Activated T-cell treated with anti-CD3 and anti-CD28 coated beads for 4 hours (primary cell): ENCODE results near the gene CUL1.
"Not testable (repeated sequence)": the region's sequence is repeated elsewhere in the genome, so short reads cannot be mapped to it uniquely, and the experiment has no call there.

Experiments used
- DNase-seq: peaks from one replicate; pipeline ENCODE4 v3.0.0-alpha.2; 2020

The CUL1 gene

DNA sequence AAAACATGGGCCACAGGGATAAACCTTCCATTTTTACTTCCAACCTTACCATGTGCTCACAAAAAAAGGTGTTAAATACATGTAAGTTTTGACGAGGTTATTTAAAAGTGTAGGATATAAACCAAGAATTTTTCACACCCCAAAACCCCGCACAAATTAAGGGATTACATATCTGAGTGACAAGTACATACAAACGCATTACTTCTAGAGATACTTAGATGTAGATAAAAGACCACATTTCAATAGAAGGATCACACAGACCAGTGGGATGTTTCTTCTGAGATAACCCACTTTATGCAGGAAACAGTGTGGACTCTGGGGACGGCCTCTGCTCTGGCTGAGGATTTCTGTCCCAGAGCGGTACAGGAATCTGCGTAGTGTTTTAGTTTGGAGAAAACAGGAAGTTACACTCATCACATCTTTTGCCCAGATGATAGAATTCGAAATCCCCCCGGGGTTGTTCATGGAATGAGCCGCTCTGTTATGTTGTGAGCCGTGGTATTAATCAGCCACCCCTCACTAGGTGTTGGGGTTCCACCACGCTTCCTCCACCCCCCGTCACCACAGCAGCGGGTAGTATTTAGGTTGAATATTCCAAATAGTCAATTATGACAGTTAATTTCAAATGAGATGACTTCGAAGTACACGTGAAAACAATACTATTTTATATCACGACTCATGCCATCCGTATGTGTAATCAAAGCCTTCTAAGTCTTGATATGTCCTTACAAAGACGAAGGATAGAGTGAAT is 1.3 kb upstream of the CUL1 start:
- DNase-seq: peak; percentile 17

DNA sequence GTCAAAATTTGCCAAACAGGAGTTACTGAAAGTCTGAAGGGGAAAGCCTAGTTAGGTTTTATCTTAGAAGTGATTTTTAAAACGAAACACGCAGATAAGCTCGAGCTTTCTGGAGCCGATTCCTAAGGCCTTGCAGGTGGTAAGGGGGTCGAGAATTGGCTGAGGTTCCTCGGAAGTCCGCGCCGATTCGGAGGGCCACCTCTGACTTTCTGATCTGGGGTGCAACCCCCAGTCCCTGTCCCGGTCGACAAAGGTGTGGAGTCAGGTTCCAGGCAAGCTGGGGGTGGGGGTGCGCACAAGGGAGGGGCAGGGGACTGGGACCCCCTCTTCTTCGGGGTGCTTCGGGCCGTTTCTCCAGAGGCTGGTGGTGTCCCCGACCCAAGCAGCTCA is 701 bp upstream of the CUL1 start:
- DNase-seq: peak; percentile 8

DNA sequence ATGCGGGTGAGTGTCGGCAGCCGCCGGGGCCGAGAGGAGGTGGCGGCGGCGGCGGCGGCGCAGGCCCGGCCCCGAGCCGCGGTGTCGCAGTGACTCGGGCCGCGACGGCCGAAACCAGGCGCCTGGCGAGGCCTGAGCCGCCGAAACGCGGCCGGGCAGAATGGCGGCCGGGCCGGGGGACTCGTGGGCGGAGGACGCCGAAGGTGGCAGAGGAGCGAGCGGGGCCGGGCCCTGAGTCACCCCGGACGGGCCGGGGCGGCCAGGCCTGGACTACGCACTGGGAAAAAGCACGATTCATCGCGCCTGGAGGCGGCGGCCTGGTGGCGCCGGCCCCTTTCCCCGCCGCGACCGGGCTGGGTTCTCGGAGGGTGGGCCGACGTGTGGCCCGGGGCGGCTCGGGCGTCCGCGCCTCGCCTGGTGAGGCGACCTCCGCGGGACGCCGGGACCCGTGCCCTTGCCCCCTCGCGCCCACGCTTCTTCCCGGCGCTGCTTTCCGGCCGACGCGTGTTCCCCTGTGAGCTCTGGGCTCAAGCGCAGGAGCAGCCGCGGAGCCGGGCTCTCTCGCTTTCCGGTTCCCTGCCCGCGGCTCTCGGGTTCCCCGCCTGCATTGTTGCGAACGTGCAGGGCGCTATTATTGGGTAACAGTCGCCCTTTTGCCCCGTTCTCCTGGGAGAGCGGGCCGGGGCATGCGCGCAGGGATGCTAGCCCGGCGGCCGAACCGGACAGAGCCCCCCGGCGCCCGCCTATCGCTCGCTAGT is 500 bp downstream of the CUL1 start:
- peak; percentile 31 for DNase-seq

DNA sequence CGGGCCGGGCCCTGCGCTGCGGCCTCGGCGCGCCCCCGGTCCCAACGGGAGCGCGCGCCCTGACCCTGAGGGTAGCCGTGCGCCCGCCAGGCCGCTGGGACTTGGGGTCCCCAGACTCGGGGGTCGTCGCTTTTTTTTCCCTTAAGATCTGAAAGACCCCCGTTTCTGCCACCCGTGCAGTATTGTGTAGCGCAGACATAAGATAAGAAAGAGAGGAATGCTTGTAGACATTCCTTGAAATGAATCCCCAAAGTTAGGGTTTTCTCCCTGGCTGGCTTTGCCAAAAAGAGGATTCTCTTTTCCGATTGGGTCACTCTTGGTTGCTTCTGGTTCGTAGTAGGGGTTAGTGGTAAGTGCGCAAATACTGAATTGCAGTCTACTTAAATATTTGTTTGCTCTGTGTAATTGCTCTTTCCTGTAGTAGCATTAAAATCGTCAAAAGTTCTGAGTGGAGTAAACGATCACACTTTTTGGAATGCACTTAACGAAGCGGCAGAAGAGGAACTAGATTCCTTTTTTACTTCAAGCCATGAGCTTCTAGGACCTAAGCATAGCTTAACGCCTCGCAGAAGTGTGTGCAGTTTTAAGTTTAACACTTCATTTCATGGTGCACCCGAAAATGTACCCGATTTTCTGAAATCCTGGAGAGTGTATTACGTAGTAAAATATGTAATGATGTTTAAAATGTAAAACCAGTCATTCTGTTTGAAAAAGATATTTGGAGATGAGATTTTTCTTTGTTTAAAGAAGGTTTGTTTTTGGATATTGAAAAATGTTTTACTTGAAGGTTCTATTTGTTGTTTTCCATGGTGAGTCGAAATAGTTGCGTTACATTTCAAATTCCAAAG is 1.3 kb downstream of the CUL1 start:
- DNase-seq: no peak

DNA sequence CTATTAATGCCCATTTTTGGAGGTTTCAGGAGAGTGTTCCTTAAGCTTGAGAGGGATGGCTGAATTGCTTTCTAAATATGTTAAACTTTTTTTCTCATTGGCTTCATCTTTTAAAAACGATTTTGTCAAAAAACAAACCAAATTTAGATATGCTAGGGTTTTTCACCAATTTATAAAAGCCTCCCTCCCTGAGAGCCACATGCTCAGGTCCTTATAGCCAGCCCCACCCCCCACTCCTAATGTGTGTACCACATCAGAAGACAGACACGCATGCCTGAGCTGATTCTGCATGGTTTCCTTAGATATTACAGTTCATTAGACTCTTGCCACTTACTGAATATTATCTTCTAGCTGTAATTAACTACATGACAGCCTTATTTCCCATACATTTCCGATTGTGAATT is 2.0 kb downstream of the CUL1 start:
- DNase-seq: peak; percentile 42

DNA sequence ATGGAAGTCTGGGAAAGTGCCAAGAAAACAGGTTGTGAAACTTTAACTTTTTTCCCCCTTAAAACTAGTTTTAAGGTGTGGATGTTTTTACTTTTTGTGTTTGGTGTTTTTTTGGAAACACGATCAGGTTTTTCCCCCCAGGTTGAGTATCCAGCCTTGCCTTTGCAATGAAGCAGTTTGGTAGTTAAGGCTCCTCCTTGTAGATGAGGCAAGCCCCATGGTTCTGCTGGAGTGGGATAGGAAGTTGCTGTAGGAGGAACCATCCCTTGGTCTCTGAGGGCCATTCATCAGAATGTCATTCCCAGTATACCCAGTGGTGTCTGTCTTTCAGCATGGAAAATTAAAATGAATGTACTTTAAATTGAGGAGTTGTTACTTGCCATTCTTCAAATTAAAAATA is 2.7 kb downstream of the CUL1 start:
- DNase-seq: no peak

DNA sequence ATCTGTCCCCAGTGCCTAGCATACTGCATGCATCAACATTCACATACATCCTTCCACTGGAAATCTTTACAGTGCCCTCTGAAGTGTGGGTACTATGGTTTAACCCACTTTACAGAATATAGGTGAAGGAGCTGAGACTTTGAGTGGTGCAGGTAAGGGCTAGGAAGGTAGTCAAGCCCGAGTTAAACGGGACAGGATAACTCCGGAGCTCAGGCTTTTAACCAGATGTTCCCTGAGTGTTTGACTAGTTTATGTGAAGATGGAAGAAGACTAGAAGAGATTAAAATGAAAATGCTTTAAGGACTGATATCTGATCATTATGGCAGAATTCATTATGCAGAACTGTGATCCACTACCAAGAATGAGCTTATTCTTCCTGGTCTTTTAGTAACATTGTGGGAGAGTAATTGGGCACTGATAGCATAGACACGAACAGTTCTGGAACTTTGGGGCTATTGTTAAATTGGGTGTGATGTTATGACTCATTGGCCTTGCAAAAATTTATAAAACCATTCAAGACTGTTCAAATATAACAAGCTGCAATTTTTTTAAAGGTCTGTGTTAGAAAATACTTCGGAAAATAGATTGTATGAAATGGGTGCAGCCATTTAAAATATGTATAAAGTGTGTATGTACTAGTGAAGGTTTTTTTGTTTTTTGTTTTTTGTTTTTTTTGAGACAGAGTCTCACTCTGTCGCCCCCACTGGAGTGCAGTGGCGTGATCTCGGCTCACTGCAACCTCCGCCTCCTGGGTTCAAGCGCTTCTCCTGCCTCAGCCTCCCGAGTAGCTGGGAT is 4.4 kb downstream of the CUL1 start:
- DNase-seq: no peak

DNA sequence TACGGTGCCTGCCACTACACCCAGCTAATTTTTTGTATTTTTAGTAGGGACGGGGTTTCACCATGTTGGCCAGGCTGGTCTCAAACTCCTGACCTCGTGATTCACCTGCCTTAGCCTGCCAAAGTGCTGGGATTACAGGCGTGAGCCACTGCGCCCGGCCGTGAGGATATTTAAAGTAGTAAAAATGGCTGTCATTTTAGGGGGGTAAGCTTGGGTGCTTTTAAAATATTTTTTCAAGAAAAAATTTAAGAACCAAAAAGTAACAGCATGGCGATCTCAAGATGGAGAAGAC is 4.9 kb downstream of the CUL1 start:
- DNase-seq: not testable (repeated sequence)

DNA sequence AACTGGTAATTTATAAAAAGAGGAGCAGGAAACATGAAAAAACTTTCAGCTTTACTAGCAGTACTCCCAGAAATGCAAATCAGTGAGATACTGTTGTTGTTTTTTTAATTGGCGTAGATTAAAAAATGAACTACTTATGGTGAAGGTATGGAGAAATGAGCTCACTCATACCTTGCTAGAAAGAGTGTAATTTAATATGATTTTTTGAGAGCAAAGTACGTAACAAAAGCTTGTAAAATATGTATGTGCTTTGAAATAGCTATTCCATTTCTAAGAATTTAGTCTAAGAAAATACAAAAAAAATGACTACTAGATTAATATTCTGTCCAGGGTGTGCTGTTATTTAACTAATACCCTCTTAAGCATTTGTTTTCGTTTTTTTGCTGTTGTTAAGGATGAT is 5.5 kb downstream of the CUL1 start:
- no peak for DNase-seq

DNA sequence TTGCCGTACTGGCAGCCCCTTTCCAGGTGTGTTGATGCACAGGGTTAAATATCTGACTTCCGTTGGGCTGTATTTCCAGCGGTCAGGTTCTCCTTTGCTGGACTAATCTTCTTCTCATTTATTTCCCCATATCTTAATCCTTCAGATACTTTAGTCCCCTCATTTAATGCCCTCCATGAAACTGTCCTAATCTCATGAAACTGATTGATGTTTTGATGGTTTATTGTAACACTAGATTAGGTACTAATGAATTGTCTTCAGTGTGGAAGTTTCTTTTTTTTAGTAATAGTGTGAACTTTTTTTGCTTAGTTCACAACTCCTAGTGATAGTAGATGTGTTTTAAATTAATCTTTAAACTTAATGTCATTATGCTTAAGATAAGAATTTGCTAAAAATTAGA is 6.3 kb downstream of the CUL1 start:
- no peak for DNase-seq

DNA sequence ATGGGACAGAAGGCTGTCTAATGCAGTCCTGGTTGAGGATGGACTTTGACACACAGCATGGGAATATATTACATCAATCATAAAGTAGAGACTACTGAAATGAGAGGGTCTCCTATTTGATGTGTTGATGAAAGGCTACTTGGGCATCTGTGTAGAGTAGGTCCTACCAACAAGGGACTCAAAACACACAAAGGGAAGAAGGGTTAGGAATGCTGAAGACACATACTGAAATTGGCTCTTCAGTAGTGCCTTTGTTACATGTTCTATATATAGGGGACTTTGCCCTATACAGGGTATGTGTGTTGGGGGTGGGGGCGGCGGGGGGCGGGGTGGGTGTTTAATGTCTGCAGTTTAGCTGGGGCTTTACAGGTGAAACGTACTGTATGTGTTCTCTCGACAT is 7.7 kb downstream of the CUL1 start:
- DNase-seq: no peak

DNA sequence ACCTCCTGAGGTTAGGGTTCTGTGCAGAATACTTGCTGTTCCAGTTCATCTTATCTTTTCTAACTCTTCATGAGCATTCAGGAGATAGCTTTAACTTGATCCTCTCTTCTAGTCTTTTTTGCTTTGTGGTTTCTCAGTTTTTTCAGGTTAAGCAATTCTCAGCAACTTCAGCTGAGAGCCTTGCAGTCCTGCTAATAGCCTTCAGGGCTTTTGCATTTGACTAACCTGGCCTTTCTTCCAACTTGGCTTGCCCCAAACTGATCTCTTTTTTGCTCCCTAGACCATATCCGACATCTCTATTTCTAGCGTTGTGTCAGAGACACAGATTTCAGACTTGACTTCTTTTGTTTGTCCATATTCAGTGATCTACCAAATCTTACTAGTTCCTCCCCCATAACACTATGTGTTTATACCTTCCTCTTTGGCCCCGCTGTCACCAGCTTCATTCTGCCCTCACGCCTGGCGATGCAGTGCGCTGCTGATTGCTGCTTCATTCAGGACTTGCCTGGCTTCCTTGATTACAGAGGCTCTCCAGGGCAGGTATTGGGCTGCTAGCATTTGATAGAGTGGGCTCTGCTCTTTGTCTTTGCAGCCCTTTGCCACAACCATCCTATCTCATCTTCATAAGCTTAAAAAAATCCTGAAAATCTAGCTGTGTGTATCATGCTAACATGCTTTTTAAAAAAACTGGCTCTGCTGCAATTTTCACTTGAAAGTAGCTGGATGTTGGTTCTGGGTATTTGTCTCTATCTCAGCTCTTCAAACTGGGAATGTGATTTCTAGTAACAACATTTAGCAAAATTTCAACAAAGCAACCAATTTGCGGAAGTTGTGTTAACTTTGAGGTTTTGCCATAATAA is 9.6 kb downstream of the CUL1 start:
- no peak for DNase-seq

DNA sequence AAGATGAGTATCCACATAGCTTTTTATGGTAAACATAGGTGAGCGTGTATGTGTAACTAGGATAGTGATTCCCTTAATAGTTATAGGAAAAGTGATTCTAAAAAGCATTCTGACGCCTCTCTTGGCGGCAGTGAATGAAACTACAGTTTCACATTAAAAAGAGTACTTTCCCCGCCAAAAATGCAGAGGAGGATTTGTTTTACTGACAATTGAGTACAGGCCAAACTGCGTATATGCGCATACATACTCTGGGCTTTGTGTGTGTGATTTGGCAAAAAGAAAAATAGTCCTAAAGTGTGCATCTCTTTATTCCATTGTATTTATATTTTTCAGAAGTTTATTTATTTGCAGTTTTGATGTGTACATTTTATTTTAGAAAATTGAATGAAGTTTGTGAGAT is 10.3 kb downstream of the CUL1 start:
- no peak for DNase-seq

DNA sequence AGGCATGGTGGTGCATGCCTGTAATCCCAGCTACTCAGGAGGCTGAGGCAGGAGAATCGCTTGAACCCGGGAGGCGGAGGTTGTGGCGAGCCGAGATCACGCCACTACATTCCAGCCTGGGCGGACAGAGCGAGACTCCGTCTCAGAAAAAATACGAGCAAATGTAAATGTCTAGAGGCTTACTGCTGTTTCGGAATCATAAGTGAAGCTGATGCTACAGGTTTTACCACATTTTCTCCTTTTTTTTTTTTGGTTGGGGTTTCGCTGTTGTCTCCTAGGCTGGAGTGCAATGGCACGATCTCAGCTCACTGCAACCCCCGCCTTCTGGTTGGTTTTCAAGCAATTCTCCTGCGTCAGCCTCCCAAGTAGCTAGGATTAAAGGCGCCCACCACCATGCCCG is 11.7 kb downstream of the CUL1 start:
- DNase-seq: not testable (repeated sequence)

DNA sequence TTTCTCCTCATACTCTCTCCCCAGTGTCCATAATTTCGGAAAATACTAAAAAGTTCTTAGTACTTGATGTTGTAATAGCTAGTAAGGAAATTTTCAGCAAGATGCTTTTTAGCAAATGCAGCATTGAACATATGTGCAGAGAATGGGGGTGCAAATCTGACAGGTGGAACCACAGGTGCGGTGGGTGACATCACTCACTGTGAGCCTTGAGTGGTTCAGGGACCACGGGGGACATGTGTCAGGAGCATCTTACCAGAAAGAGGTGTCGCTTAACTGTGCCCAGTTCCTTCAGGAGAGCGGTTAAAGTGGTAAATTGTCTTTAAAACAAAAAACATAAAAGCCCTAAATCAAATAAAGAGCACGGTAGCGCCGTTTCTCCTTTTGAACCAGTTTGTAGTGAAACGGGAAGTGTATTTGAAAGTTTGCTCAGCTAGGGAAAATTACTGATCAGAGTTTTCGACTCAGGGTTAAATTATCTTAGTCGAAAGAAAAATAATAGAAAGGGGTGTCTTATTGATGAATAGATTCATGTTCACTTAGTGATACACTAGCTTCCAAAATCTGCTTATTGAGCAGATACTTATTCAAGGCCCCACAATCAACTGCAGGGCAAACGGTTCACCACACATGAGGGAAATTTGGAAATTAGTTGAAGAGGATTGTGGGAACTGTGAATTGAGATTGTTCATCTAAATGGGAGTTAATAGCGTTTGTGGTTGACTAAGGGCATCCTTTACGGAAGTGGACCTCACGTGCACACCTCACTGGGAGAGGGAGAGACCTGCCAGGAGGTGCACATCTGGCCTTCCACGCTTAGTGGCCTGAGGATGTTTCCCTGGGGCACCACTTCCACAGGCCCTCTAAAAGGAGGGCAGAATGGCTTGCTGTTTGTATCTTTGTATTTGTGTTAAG is 12.7 kb downstream of the CUL1 start:
- DNase-seq: no peak

DNA sequence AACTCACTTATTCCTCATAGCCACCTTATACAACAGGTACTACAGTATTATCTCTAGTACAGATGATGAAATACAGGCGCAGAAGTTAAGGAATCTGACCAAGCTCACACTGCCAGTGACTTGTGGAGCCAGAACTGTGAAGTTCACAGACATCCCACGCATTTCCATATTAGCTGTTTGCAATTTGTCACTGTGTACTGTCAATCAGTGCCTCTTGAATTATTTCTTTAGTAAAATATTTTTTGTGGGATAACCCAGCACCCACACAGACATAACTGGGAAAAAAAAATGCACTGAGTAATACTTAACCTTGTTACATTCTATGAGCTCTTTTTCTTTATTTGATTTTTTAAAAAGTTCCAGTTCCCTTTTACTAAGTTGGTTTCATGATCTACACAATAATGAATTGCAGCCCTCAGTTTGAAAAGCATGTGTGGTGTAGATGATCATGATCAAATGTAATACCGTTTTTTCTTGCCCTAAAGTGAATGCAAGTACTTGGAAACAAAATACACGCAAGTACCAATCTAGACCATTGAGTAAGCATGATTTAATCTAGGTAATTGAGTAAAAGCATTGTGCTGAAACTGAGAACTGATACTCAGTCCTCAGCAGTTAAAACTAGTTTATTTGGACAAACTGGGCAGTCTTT is 14.1 kb downstream of the CUL1 start:
- no peak for DNase-seq

DNA sequence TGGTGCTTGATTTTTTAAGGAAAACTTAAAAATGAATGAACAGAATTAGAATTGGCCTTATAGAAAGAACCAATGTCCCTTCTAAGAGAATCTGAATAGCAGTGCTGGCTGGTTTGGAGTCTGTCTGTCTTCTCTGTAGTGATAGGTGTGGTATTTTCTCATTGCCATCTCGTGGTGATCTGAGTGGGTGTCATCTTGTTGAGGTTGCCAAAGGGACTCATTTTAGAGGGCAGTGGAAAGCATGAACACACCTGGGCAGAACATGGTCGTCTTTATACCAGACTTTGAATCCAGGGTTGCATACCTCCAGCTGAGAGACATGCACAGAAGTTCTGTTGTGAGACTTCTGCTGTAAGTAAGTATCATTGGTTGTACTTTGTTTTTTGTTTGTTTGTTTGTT is 15.8 kb downstream of the CUL1 start:
- no peak for DNase-seq

DNA sequence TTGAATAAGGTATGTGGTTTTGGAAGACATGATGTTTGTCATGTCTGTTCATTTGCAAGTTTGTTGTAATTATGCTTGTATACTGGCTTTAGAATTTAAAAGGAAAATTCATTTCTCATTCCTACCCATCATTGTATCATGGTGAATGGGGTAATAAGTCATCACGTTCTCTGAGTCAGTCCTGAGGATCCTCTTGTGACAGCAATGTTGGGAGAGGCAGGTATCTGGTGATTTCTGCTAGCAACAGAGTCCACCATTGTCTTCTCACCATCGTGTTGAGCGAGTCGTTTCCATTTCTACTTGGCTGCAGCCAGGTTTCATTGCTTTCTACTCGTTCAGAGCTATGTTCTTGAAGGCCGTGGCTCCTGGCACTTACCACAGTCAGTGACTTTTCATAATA is 16.3 kb downstream of the CUL1 start:
- no peak for DNase-seq

DNA sequence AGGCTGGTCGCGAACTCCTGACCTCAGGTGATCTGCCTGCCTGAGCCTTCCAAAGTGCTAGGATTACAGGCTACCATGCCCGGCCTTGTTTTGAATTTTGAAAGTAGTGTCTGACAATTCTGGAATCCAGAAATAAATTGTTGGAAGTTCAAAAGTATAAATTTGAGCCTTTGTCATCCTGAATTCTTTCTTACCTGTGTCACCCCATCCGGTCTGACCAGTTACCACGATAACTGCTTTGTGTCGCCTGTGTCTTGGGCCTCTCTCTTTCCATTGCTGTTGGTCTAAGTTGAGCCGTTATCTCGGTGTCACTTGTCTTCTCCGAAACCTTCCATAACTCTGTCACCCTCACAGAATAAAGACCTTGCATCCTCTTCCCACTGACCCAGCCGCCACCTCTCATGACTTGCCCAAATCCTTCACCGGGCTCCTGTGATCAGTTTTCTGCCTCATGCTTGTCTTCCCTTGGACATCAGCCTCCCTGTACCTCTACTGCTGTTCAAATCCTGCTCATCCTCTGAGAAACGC is 18.6 kb downstream of the CUL1 start:
- DNase-seq: no peak

DNA sequence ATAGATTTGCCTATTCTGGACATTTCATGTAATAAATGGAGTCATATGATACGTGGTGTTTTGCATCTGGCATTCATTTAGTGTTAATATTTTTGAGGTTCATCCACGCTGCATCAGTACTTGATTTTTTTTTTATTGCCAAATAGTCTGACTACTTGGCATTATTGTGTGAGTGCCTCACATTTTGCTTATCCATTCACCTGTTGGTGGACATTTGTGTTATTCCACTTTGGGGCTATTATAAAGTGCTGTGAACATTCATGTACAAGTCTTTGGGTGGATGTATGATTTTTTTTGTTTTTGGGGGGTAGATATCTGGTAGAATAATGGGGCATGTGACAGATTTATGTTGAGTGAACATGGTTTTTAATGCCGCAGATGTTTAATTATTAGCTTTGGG is 19.7 kb downstream of the CUL1 start:
- DNase-seq: no peak
